K562 (cell line): ENCODE data around the gene ZMYND15. TPM values are rescaled to one million over a fixed set of nuclear protein-coding genes. Genes with fewer than 3 reads are reported as not detected.
A peak's percentile ranks its signal among the peaks of the same experiment; 100 is the strongest.

Experiments
- BDP1 ChIP-seq: IDR thresholded peaks from 3 replicates; pipeline ENCODE4 v1.6.1; 2011; ENCODE audit not compliant: insufficient read length, insufficient read depth
- CEBPB ChIP-seq: fragments of 450-650 bp; IDR thresholded peaks from 2 replicates; pipeline ENCODE4 v1.6.1; 2016; ENCODE audit warnings: missing genetic modification characterization, missing compliant biosample characterization
- CXXC5 ChIP-seq: fragments of 250-450 bp; sonication (Bioruptor Pico); IDR thresholded peaks from 2 replicates; pipeline ENCODE4 v1.8.0; 2022; ENCODE audit warnings: inconsistent platforms, mild to moderate bottlenecking, moderate library complexity
- DACH1 ChIP-seq: fragments of 450-650 bp; IDR thresholded peaks from 2 replicates; pipeline ENCODE4 v1.6.1; 2018; ENCODE audit not compliant: partially characterized antibody
- FUS ChIP-seq: fragments of 200-400 bp; formaldehyde crosslinking; optimal IDR thresholded peaks from 2 replicates; pipeline ENCODE3; 2017; ENCODE audit warnings: low read depth, low read length
- HLTF ChIP-seq: fragments of 450-650 bp; IDR thresholded peaks from 2 replicates; pipeline ENCODE4 v1.6.1; 2016
- HNRNPL ChIP-seq: fragments of 200-400 bp; formaldehyde crosslinking; IDR thresholded peaks from 2 replicates; pipeline ENCODE4 v1.6.1; 2017; ENCODE audit warnings: low read depth, mild to moderate bottlenecking, low read length
- JUND ChIP-seq, 2 experiments: IDR thresholded peaks; 2 replicates in 1 of 2; 3 replicates in 1 of 2; pipeline ENCODE4 v1.6.1; 2011; ENCODE audit warnings: borderline replicate concordance in 2 of 2, low read depth in 2 of 2, low read length in 2 of 2, improper control_type of control experiment in 1 of 2, missing biosample characterization in 1 of 2, missing genetic modification characterization in 1 of 2, missing genetic modification reagents in 1 of 2
- KLF10 ChIP-seq: fragments of 250-450 bp; sonication (Bioruptor Pico); IDR thresholded peaks from 2 replicates; pipeline ENCODE4 v1.6.1; 2021; ENCODE audit warnings: matching md5 sums
- OTX1 ChIP-seq: fragments of 450-650 bp; formaldehyde crosslinking; IDR thresholded peaks from 2 replicates; pipeline ENCODE4 v1.4.0; 2022; ENCODE audit warnings: mild to moderate bottlenecking
- POLR2G ChIP-seq: fragments of 200-400 bp; formaldehyde crosslinking; IDR thresholded peaks from 2 replicates; pipeline ENCODE4 v1.6.1; 2017; ENCODE audit warnings: low read depth, mild to moderate bottlenecking, antibody characterized with exemption, low read length, moderate library complexity
- RAD21 ChIP-seq, 2 experiments: fragments of 250-450 bp in 1 of 2; fragments of 450-650 bp in 1 of 2; sonication (Bioruptor Pico) in 1 of 2; formaldehyde crosslinking in 1 of 2; IDR thresholded peaks in 1 of 2; conservative IDR thresholded peaks in 1 of 2; 2 replicates each; pipeline versions ENCODE4 v1.4.0 to v1.8.0; 2020 to 2022; ENCODE audit warnings: mild to moderate bottlenecking in 2 of 2, moderate library complexity in 1 of 2
- RBFOX2 ChIP-seq: fragments of 200-400 bp; formaldehyde crosslinking; IDR thresholded peaks from 2 replicates; pipeline ENCODE4 v1.6.1; 2017; ENCODE audit warnings: low read depth, mild to moderate bottlenecking, low read length, moderate library complexity
- STAG1 ChIP-seq: sonication (generic); formaldehyde crosslinking; IDR thresholded peaks from 2 replicates; pipeline ENCODE4 v1.5.0; 2020; ENCODE audit warnings: missing genetic modification reagents, borderline replicate concordance
- TEAD1 ChIP-seq, 2 experiments: fragments of 450-650 bp in 1 of 2; sonication (generic) in 1 of 2; formaldehyde crosslinking; IDR thresholded peaks; 2 replicates each; pipeline versions ENCODE4 v1.4.0 to v1.8.0; 2020 to 2022; ENCODE audit warnings: mild to moderate bottlenecking in 2 of 2, missing genetic modification reagents in 1 of 2
- TRIM28 ChIP-seq: fragments of 450-650 bp; IDR thresholded peaks from 2 replicates; pipeline ENCODE4 v1.6.1; 2017
- ZBTB12 ChIP-seq: fragments of 250-450 bp; sonication (Bioruptor Pico); IDR thresholded peaks from 2 replicates; pipeline ENCODE4 v1.4.0; 2020
- ZFX ChIP-seq: sonication (generic); formaldehyde crosslinking; IDR thresholded peaks from 2 replicates; pipeline ENCODE4 v1.8.0; 2022; ENCODE audit warnings: mild to moderate bottlenecking, missing genetic modification reagents, moderate library complexity
- ZNF263 ChIP-seq: sonication (generic); formaldehyde crosslinking; IDR thresholded peaks from 2 replicates; pipeline ENCODE4 v1.8.0; 2022; ENCODE audit warnings: mild to moderate bottlenecking, missing genetic modification reagents, borderline replicate concordance
- ZNF395 ChIP-seq: fragments of 200-800 bp; sonication (Bioruptor generic); IDR thresholded peaks from 2 replicates; pipeline ENCODE4 v1.6.1; 2017; ENCODE audit warnings: missing genetic modification characterization, missing compliant biosample characterization
- ZNF408 ChIP-seq: fragments of 250-450 bp; sonication (Bioruptor Pico); IDR thresholded peaks from 2 replicates; pipeline ENCODE4 v1.4.0; 2020; ENCODE audit warnings: low read depth, mild to moderate bottlenecking, moderate library complexity
- ZNF740 ChIP-seq, 3 experiments: fragments of 200-800 bp in 1 of 3; sonication (Bioruptor generic) in 1 of 3; sonication (generic) in 1 of 3; formaldehyde crosslinking in 1 of 3; IDR thresholded peaks; 2 replicates each; pipeline versions ENCODE4 v1.6.1 to v1.8.0; 2016 to 2022; ENCODE audit warnings: mild to moderate bottlenecking in 2 of 3, missing compliant biosample characterization in 2 of 3, missing genetic modification characterization in 2 of 3, missing genetic modification reagents in 1 of 3
- ZNF766 ChIP-seq: fragments of 200-800 bp; sonication (Bioruptor generic); conservative IDR thresholded peaks from 2 replicates; pipeline ENCODE4 v1.6.1; 2016; ENCODE audit warnings: missing genetic modification characterization, missing compliant biosample characterization
- polyA plus RNA-seq, 8 experiments: library from polyadenylated mRNA; depleted of rRNA in 4 of 8; stranded (reverse) in 5 of 8; unstranded in 3 of 8; fragments of >200 nt; fragmentation: Nextera tagmentation in 2 of 8; fragmentation: Illumina TruSeq in 1 of 8; extraction: Ambion mirVana in 2 of 8; extraction: Trizol in 1 of 8; gene quantifications; 2 replicates each; pipeline versions ENCODE4 v1.2.1 to v1.2.3, GENCODE V29; 2011 to 2014; ENCODE audit warnings: inconsistent platforms in 1 of 8, missing spikeins in 1 of 8
- total RNA-seq, 7 experiments: library from RNA; depleted of rRNA in 6 of 7; stranded (reverse); fragments of >200 nt in 6 of 7; fragmentation: Illumina TruSeq in 2 of 7; extraction: Trizol in 2 of 7; gene quantifications; 2 replicates each; pipeline versions ENCODE4 v1.2.1 to v1.2.3, GENCODE V29; 2011 to 2021; ENCODE audit warnings: low replicate concordance in 1 of 7

Gene ZMYND15
- total and polyA plus RNA-seq, 9 of the 15 experiments (the other 6 are each of a cell fraction or from before 2014, with no cell fraction given) = 0.09 TPM; not detected in 8

- TF ChIP-seq ZNF766 (CRISPR knock-in tag) (0 out of 2 replicates have a peak, but pooled peaks have one; percentile 20), RAD21 (CRISPR knock-in tag; conservative IDR thresholded peaks at IDR 0.05 in 1 of 2, IDR thresholded peaks at IDR 0.05 in 1 of 2) (peak; percentile 80 to 86), FUS (peak; percentile 36), BDP1 (no peak), TEAD1 (CRISPR knock-in tag; IDR thresholded peaks at IDR 0.05) (peak in 1 of 2 experiments; percentile 26; a peak in 2 of 4 replicates), ZBTB12 (CRISPR knock-in tag) (no peak), CEBPB (tag) (0 out of 2 replicates have a peak, but pooled peaks have one; percentile 11), OTX1 (no peak), JUND (IDR thresholded peaks at IDR 0.05; ENCODE audit: borderline replicate concordance, low read depth, low read length) (peak; percentile 34; the same call in 1 of the 2 replicates), JUND (tag; IDR thresholded peaks at IDR 0.05; ENCODE audit: borderline replicate concordance, low read depth, low read length) (no peak; the same call in 2 of the 3 replicates), KLF10 (CRISPR knock-in tag) (no peak), RBFOX2 (peak; percentile 75), CXXC5 (CRISPR knock-in tag) (peak; percentile 81), ZNF263 (peak; percentile 29; the same call in 1 of the 2 replicates), POLR2G (peak; percentile 78), HLTF (no peak), DACH1 (no peak), TRIM28 (peak; percentile 80; the same call in 1 of the 2 replicates), ZNF740 (CRISPR knock-in tag; IDR thresholded peaks at IDR 0.05) (peak; percentile 97), ZNF740 (tag; IDR thresholded peaks at IDR 0.05) (no peak; a peak in 1 of 4 replicates), ZFX (CRISPR knock-in tag) (0 out of 2 replicates have a peak, but pooled peaks have one; percentile 8), ZNF408 (CRISPR knock-in tag) (no peak), ZNF395 (CRISPR knock-in tag) (no peak), HNRNPL (0 out of 2 replicates have a peak, but pooled peaks have one; percentile 26), STAG1 (CRISPR knock-in tag) (peak; percentile 66; the same call in 1 of the 2 replicates)
Measured at GRCh38 chr17:4709794-4710692, 29.6 kb upstream of the ZMYND15 start, which contains the start of gene ARRB2 (continued).
